Measurements from ENCODE around the gene SEC24D. TPM values are rescaled to one million over a fixed set of nuclear protein-coding genes. Genes with fewer than 3 reads are reported as not detected.

SEC24D gene
- total RNA-seq, 1 donor from 2014 or later, result 138 TPM

GRCh38 chr4:118716304-118716703 lies 119.6 kb downstream of the SEC24D start:
- peaks cover 18% of the 10 kb centered on the region for H3K4me1 Mint-ChIP-seq (ENCODE audit: unreplicated experiment)
- H3K9me3 Mint-ChIP-seq (ENCODE audit: unreplicated experiment), result no peaks in the 10 kb centered on the region
- H3K4me3 Mint-ChIP-seq (ENCODE audit: unreplicated experiment), result no peak overlapping the region
- no peak for DNase-seq (ENCODE audit: extremely low spot score, unreplicated experiment)
- no peak for TF ChIP-seq CTCF (IDR thresholded peaks at IDR 0.05)
- H3K36me3 Mint-ChIP-seq (ENCODE audit: unreplicated experiment), result peaks cover 28% of the 10 kb centered on the region
- peak overlapping the region; percentile 67 for H3K27ac Mint-ChIP-seq (ENCODE audit: unreplicated experiment)
- no peaks in the 10 kb centered on the region for H3K27me3 Mint-ChIP-seq (ENCODE audit: unreplicated experiment)

GRCh38 chr4:118714682-118715081 lies 121.2 kb downstream of the SEC24D start:
- H3K36me3 Mint-ChIP-seq (ENCODE audit: unreplicated experiment), result peaks cover 27% of the 10 kb centered on the region
- no peak overlapping the region for H3K27ac Mint-ChIP-seq (ENCODE audit: unreplicated experiment)
- H3K4me3 Mint-ChIP-seq (ENCODE audit: unreplicated experiment), result no peak overlapping the region
- no peaks in the 10 kb centered on the region for H3K27me3 Mint-ChIP-seq (ENCODE audit: unreplicated experiment)
- TF ChIP-seq CTCF (IDR thresholded peaks at IDR 0.05), result no peak
- no peak for DNase-seq (ENCODE audit: extremely low spot score, unreplicated experiment)
- H3K9me3 Mint-ChIP-seq (ENCODE audit: unreplicated experiment), result no peaks in the 10 kb centered on the region
- H3K4me1 Mint-ChIP-seq (ENCODE audit: unreplicated experiment), result peaks cover 30% of the 10 kb centered on the region

DNA sequence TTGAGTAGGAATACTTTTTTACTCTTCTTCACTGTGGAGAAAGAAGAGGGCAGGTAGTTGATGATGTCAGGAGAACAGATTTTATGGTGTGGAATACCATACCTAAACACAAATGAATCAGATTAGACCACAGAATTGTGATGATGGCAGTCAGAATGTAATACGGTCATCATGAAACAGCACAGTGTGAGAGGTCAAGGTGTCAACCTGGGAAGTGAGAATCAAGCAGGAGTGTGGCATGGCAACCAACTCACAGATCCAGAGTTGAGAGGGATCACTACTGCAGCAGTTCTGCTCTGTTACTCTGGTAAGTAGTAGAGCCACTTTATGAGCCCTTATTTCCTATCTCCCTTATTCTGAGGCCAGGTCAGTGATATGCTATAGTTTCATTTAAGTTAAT lies 123.1 kb downstream of the SEC24D start:
- Mint-ChIP-seq H3K9me3 (ENCODE audit: unreplicated experiment) (no peaks in the 10 kb centered on the region), H3K36me3 (ENCODE audit: unreplicated experiment) (peaks cover 36% of the 10 kb centered on the region), H3K4me1 (ENCODE audit: unreplicated experiment) (peaks cover 30% of the 10 kb centered on the region), H3K4me3 (ENCODE audit: unreplicated experiment) (no peak overlapping the region), H3K27me3 (ENCODE audit: unreplicated experiment) (no peaks in the 10 kb centered on the region), H3K27ac (ENCODE audit: unreplicated experiment) (no peak overlapping the region)
- TF ChIP-seq CTCF (IDR thresholded peaks at IDR 0.05), result no peak
- DNase-seq (ENCODE audit: extremely low spot score, unreplicated experiment), result no peak

DNA sequence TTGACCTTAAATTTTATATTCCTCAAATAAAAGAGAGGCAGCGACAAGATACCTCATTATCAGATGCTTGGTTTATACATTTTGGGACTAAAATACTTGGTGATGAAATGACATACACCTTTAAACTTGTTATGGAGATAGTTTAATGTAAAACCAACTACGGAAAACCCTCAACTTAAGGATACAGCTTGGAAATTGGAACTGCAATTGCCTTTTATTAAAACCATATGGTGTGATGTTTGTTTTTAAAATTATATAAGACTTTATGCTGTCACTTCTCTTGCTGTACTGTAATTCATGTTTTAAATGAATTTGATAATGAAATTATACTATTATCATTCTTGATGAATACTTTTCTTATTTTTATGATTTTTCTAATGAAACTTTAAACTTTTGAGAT lies 124.9 kb downstream of the SEC24D start:
- no peak for TF ChIP-seq CTCF (IDR thresholded peaks at IDR 0.05)
- Mint-ChIP-seq H3K4me1 (ENCODE audit: unreplicated experiment) (peaks cover 23% of the 10 kb centered on the region), H3K27ac (ENCODE audit: unreplicated experiment) (peak overlapping the region; percentile 14), H3K27me3 (ENCODE audit: unreplicated experiment) (no peaks in the 10 kb centered on the region), H3K36me3 (ENCODE audit: unreplicated experiment) (peaks cover 44% of the 10 kb centered on the region), H3K9me3 (ENCODE audit: unreplicated experiment) (no peaks in the 10 kb centered on the region), H3K4me3 (ENCODE audit: unreplicated experiment) (no peak overlapping the region)
- no peak for DNase-seq (ENCODE audit: extremely low spot score, unreplicated experiment)

- TF ChIP-seq CTCF (IDR thresholded peaks at IDR 0.05), result no peak
- DNase-seq (ENCODE audit: extremely low spot score, unreplicated experiment), result no peak
- H3K27me3 Mint-ChIP-seq (ENCODE audit: unreplicated experiment), result no peaks in the 10 kb centered on the region
- no peaks in the 10 kb centered on the region for H3K9me3 Mint-ChIP-seq (ENCODE audit: unreplicated experiment)
- no peaks in the 10 kb centered on the region for H3K4me1 Mint-ChIP-seq (ENCODE audit: unreplicated experiment)
- H3K36me3 Mint-ChIP-seq (ENCODE audit: unreplicated experiment), result peaks cover 47% of the 10 kb centered on the region
- H3K4me3 Mint-ChIP-seq (ENCODE audit: unreplicated experiment), result no peak overlapping the region
- H3K27ac Mint-ChIP-seq (ENCODE audit: unreplicated experiment), result no peak overlapping the region
These were observed 132.8 kb downstream of the SEC24D start for GRCh38 chr4:118703118-118703517.
